GM23338 (cell line): Measurements from ENCODE around the gene RASSF6.

Experiments
- CREB1 ChIP-seq: fragments of 250-450 bp; sonication (Bioruptor Pico); IDR thresholded peaks from 2 replicates; pipeline ENCODE4 v1.5.0; 2020; ENCODE audit warnings: low read depth, mild to moderate bottlenecking, moderate library complexity
- CTCF ChIP-seq, 2 experiments: fragments of 200-600 bp in 1 of 2; sonication (generic) in 1 of 2; conservative IDR thresholded peaks; 2 replicates each; pipeline versions ENCODE4 v1.5.1 to v1.6.1; 2016 to 2017; ENCODE audit warnings: antibody characterized with exemption in 2 of 2, low read depth in 2 of 2, mild to moderate bottlenecking in 2 of 2, moderate library complexity in 1 of 2
- EZH2 ChIP-seq: fragments of 200-600 bp; sonication (generic); IDR thresholded peaks from one replicate; pipeline ENCODE4 v1.8.0; 2017; ENCODE audit warnings: antibody characterized with exemption, mild to moderate bottlenecking, low read depth; ENCODE audit not compliant: unreplicated experiment
- REST ChIP-seq: IDR thresholded peaks from one replicate; pipeline ENCODE4 v1.6.1; 2018; ENCODE audit warnings: antibody characterized with exemption; ENCODE audit not compliant: unreplicated experiment

- TF ChIP-seq CTCF (conservative IDR thresholded peaks at IDR 0.05; ENCODE audit: low read depth in 2 of 2) (no peak), REST (no peak), CREB1 (no peak), EZH2 (no peak)
Observed at GRCh38 chr4:73583666-73584065, 36.6 kb downstream of the RASSF6 start.
